ENCODE results near the gene VOPP1.

- TF ChIP-seq YY1 (IDR thresholded peaks at IDR 0.05; ENCODE audit: insufficient read depth, insufficient read length) (no peak), ZNF274 (IDR thresholded peaks at IDR 0.05; ENCODE audit: low read depth, low read length) (no peak), SUZ12 (IDR thresholded peaks at IDR 0.05; ENCODE audit: extremely low read depth, insufficient read depth, insufficient read length) (no peak)
These were observed 17.6 kb upstream of the VOPP1 start for GRCh38 chr7:55589905-55590304.

All from NT2/D1 (cell line).